B cell (primary cell): ENCODE data around the gene HOXB1. TPM values are rescaled to one million over a fixed set of nuclear protein-coding genes. Genes with fewer than 3 reads are reported as not detected.

ENCODE experiments used
- ATAC-seq: fragments of 200-7000 bp; cut with Tn5 transposase; one replicate; pipeline ENCODE4 v1.10.0; 2021; ENCODE audit warnings: low read depth, mild to moderate bottlenecking, moderate number of reproducible peaks, moderate library complexity
- CTCF ChIA-PET: fragments of 350-600 bp; sonication (Branson Sonifier 250); formaldehyde crosslinking; loops from one replicate; lab custom pipeline; 2021; ENCODE audit warnings: antibody characterized with exemption, inconsistent platforms; lab: Charles Lee
- POLR2A ChIA-PET: fragments of 350-600 bp; sonication (Branson Sonifier 250); formaldehyde crosslinking; loops from one replicate; lab custom pipeline; 2021; ENCODE audit warnings: antibody characterized with exemption; lab: Charles Lee
- DNase-seq: peaks from one replicate; pipeline ENCODE4 v3.0.0; 2013
- H2AFZ ChIP-seq: 2 replicates; pipeline ENCODE4 v1.6.1; 2012; ENCODE audit warnings: mild to moderate bottlenecking, low read depth, low read length; ENCODE audit not compliant: insufficient read depth, poor library complexity, severe bottlenecking
- H3K27ac ChIP-seq, 2 donors: 1 replicate in 1 of 2; 2 replicates in 1 of 2; pipeline ENCODE4 v1.5.1; 2012 to 2013; ENCODE audit warnings: low read length in 2 of 2, mild to moderate bottlenecking in 2 of 2, moderate library complexity in 1 of 2
- H3K27me3 ChIP-seq, 4 experiments: fragments of 200-600 bp in 1 of 4; sonication (generic) in 1 of 4; replicated peaks in 1 of 4; 1 replicate in 2 of 4; 2 replicates in 2 of 4; pipeline versions ENCODE4 v1.6.1 to v1.7.0; 2013 to 2016; ENCODE audit warnings: low read length in 3 of 4, mild to moderate bottlenecking in 2 of 4, mixed read lengths in 1 of 4, moderate library complexity in 1 of 4; ENCODE audit not compliant: insufficient read depth in 4 of 4, control insufficient read depth in 3 of 4; ENCODE audit errors: control extremely low read depth in 1 of 4
- H3K36me3 ChIP-seq, 2 experiments: replicated peaks in 1 of 2; 1 replicate in 1 of 2; 2 replicates in 1 of 2; pipeline versions ENCODE4 v1.6.1 to v1.7.1; 2013; ENCODE audit warnings: low read length in 1 of 2; ENCODE audit not compliant: insufficient read depth in 2 of 2, control insufficient read depth in 1 of 2; ENCODE audit errors: control extremely low read depth in 1 of 2, extremely low read depth in 1 of 2
- H3K4me1 ChIP-seq, 2 donors: fragments of 200-600 bp in 1 of 2; sonication (generic) in 1 of 2; 1 replicate in 1 of 2; 2 replicates in 1 of 2; pipeline versions ENCODE4 v1.5.1 to v1.6.1; 2013 to 2017; ENCODE audit warnings: low read length in 2 of 2; ENCODE audit not compliant: control insufficient read depth in 2 of 2, insufficient read depth in 2 of 2
- H3K4me2 ChIP-seq: replicated peaks from 2 replicates; pipeline ENCODE3; 2012; ENCODE audit warnings: mild to moderate bottlenecking, low read depth, low read length; ENCODE audit not compliant: poor library complexity, severe bottlenecking
- H3K4me3 ChIP-seq, 5 experiments: fragments of 200-600 bp in 1 of 5; sonication (generic) in 1 of 5; 1 replicate in 3 of 5; 2 replicates in 2 of 5; pipeline versions ENCODE4 v1.5.1 to v1.7.0; 2011 to 2016; ENCODE audit warnings: low read length in 4 of 5, mild to moderate bottlenecking in 4 of 5, low read depth in 2 of 5, control low read depth in 1 of 5, moderate library complexity in 1 of 5; ENCODE audit not compliant: insufficient read depth in 1 of 5; ENCODE audit errors: control extremely low read depth in 1 of 5, extremely low read depth in 1 of 5
- H3K79me2 ChIP-seq: fragments of 200-600 bp; sonication (generic); one replicate; pipeline ENCODE4 v1.6.0; 2016; ENCODE audit warnings: low read length; ENCODE audit not compliant: control insufficient read depth, insufficient read depth
- H3K9ac ChIP-seq: fragments of 200-600 bp; sonication (generic); 2 replicates; pipeline ENCODE4 v1.6.1; 2017; ENCODE audit warnings: mild to moderate bottlenecking, low read length, moderate library complexity
- H3K9me3 ChIP-seq, 3 donors: one replicate each; pipeline versions ENCODE4 v1.6.1 to v1.7.1; 2013; ENCODE audit warnings: low read length in 2 of 3; ENCODE audit not compliant: control insufficient read depth in 2 of 3, insufficient read depth in 1 of 3; ENCODE audit errors: control extremely low read depth in 1 of 3
- H4K20me1 ChIP-seq: 2 replicates; pipeline ENCODE4 v1.6.0; 2012; ENCODE audit warnings: mild to moderate bottlenecking, low read length; ENCODE audit not compliant: insufficient read depth, control insufficient read depth, poor library complexity, severe bottlenecking
- H3K27ac Mint-ChIP-seq: one replicate; pipeline ENCODE4 v1.8.0; 2021; ENCODE audit warnings: mixed read lengths
- H3K27me3 Mint-ChIP-seq: one replicate; pipeline ENCODE4 v1.8.0; 2021; ENCODE audit warnings: mixed read lengths
- H3K4me1 Mint-ChIP-seq: one replicate; pipeline ENCODE4 v1.8.0; 2021; ENCODE audit warnings: mixed read lengths
- H3K4me3 Mint-ChIP-seq: one replicate; pipeline ENCODE4 v1.8.0; 2021; ENCODE audit warnings: mixed read lengths
- H3K9me3 Mint-ChIP-seq: one replicate; pipeline ENCODE4 v1.8.0; 2022; ENCODE audit warnings: mixed read lengths; ENCODE audit not compliant: insufficient read depth
- CTCF ChIP-seq: fragments of 200-600 bp; IDR thresholded peaks from one replicate; pipeline ENCODE4 v1.8.0; 2022; ENCODE audit warnings: antibody characterized with exemption, mild to moderate bottlenecking
- EZH2 ChIP-seq: IDR thresholded peaks from 2 replicates; pipeline ENCODE4 v1.6.1; 2012; ENCODE audit warnings: borderline replicate concordance, low read depth, mild to moderate bottlenecking, moderate library complexity, low read length; ENCODE audit not compliant: insufficient read depth, poor library complexity, severe bottlenecking
- WGBS: methylation state at CpG from one replicate; pipeline ENCODE4 v1.1.5; 2013; ENCODE audit warnings: missing lambda C conversion rate; ENCODE audit not compliant: insufficient coverage; 5-methylcytosine and 5-hydroxymethylcytosine counted together
- intact Hi-C: fragments of 100-400 bp; cut with micrococcal nuclease; formaldehyde crosslinking; loops from one replicate; pipeline ENCODE4 v1.10.0; 2022
- polyA plus RNA-seq: library from polyadenylated mRNA; depleted of rRNA; stranded (reverse); fragments of >200 nt; gene quantifications from 2 replicates; pipeline ENCODE4 v1.2.3, GENCODE V29; 2012
- total RNA-seq, 2 donors: library from RNA; stranded (reverse); fragments of 120-200 nt in 1 of 2; gene quantifications; 1 replicate in 1 of 2; 2 replicates in 1 of 2; pipeline versions ENCODE4 v1.2.3 to v1.2.4, GENCODE V29; 2013 to 2022

Gene HOXB1
- total and polyA plus RNA-seq, 2 donors (not counting 1 experiment from before 2014, with no cell fraction given), result not detected

DNA sequence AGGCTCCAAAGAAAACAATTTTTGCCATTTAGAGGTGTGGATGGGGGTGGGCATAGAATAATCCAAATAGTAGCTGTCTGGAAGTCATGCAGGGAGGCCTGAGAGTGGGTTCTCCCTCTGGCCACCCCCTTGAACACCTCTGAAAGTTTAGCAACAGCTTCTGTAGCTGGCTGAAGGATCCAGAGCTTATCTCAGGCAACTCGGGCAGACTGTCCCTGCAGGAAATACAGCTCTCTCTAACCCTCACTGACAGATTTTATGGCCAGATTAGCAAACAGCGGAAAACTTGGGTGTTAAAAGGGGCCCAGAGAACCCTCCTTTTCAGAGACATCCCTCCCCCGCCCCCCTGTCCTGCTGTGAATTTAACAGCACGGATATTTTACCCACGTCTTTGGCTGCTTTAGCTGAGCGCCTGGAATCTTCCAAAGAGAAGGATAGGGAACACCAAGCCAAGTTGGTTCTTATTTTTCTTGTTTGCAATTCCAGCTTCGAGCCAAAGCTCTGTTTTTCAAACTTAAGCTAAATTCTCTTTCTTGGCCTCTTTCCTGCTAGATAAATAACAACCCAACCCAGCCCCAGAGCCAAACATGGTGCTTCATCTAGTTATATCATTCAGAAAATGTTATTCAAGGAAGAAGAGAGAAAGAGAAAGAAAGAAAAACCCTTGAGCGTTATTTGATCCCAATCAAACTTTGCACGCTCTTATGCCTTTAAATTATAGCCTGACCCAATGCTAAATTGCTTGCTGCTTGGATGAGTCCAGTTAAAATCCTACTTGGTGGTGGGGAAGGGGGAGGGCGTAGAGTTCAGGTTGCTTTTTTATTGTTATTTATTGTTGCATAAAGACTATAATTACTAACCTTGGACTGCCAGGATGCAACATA is 16.4 kb upstream of the HOXB1 start:
- no peak for TF ChIP-seq CTCF
- TF ChIP-seq EZH2, result no peak
- H3K4me3 Mint-ChIP-seq, result peak overlapping the region; percentile 40
- H3K4me1 ChIP-seq, result peaks cover 34 to 35% of the 10 kb centered on the region in 2 donors
- no peaks in the 10 kb centered on the region for H3K9me3 Mint-ChIP-seq
- H3K27ac Mint-ChIP-seq, result no peak overlapping the region
- WGBS, result 68% methylated on average over 6 of the region's 10 CpGs
- peak overlapping the region; percentile 61 for H3K4me2 ChIP-seq
- peaks cover 0 to 6% (median 0%) of the 10 kb centered on the region in 3 donors for H3K9me3 ChIP-seq
- ATAC-seq (no peak), DNase-seq (no peak)
- H3K27me3 ChIP-seq, result peaks cover 0 to 46% (median 16%) of the 10 kb centered on the region in 4 experiments
- H3K27ac ChIP-seq, result no peak overlapping the region
- intact Hi-C loops, result loop anchor here (10.0 kb wide), 1 partner anchor 52 kb away; no protein-coding TSS in a partner anchor
- no peaks in the 10 kb centered on the region for H4K20me1 ChIP-seq
- no peak overlapping the region for H3K4me3 ChIP-seq
- no peaks in the 10 kb centered on the region for H3K79me2 ChIP-seq
- H3K27me3 Mint-ChIP-seq, result peaks cover 46% of the 10 kb centered on the region
- POLR2A ChIA-PET, result interaction anchor here (0.7 kb wide), 1 partner anchor 78 kb away, joined by 4 read pairs; no protein-coding TSS in a partner anchor
- CTCF ChIA-PET, result interaction anchor here (0.6 to 1.5 kb wide), 3 partner anchors 55 to 297 kb away, joined by 3 to 4 read pairs (median 4); no protein-coding TSS in a partner anchor
- no peaks in the 10 kb centered on the region for H3K36me3 ChIP-seq
- H3K9ac ChIP-seq, result no peak overlapping the region
- peak overlapping the region; percentile 39 for H2AFZ ChIP-seq
- H3K4me1 Mint-ChIP-seq, result peaks cover 23% of the 10 kb centered on the region
